ENCODE results near the gene CAMTA1.

GRCh38 chr1:7227654-7228053 lies 442.4 kb downstream of the CAMTA1 start:
- TF ChIP-seq, protein P1, sequence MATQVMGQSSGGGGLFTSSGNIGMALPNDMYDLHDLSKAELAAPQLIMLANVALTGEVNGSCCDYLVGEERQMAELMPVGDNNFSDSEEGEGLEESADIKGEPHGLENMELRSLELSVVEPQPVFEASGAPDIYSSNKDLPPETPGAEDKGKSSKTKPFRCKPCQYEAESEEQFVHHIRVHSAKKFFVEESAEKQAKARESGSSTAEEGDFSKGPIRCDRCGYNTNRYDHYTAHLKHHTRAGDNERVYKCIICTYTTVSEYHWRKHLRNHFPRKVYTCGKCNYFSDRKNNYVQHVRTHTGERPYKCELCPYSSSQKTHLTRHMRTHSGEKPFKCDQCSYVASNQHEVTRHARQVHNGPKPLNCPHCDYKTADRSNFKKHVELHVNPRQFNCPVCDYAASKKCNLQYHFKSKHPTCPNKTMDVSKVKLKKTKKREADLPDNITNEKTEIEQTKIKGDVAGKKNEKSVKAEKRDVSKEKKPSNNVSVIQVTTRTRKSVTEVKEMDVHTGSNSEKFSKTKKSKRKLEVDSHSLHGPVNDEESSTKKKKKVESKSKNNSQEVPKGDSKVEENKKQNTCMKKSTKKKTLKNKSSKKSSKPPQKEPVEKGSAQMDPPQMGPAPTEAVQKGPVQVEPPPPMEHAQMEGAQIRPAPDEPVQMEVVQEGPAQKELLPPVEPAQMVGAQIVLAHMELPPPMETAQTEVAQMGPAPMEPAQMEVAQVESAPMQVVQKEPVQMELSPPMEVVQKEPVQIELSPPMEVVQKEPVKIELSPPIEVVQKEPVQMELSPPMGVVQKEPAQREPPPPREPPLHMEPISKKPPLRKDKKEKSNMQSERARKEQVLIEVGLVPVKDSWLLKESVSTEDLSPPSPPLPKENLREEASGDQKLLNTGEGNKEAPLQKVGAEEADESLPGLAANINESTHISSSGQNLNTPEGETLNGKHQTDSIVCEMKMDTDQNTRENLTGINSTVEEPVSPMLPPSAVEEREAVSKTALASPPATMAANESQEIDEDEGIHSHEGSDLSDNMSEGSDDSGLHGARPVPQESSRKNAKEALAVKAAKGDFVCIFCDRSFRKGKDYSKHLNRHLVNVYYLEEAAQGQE (IDR thresholded peaks at IDR 0.05; ENCODE audit: low read depth) = no peak
- TF ChIP-seq POLR2AphosphoS5 (IDR thresholded peaks at IDR 0.05; ENCODE audit: low read depth, low read length) (no peak), RAD21 (IDR thresholded peaks at IDR 0.05; ENCODE audit: low read depth) (no peak)

Data from HCT116 (cell line).